Measurements from ENCODE around the gene SLC15A1.

DNA sequence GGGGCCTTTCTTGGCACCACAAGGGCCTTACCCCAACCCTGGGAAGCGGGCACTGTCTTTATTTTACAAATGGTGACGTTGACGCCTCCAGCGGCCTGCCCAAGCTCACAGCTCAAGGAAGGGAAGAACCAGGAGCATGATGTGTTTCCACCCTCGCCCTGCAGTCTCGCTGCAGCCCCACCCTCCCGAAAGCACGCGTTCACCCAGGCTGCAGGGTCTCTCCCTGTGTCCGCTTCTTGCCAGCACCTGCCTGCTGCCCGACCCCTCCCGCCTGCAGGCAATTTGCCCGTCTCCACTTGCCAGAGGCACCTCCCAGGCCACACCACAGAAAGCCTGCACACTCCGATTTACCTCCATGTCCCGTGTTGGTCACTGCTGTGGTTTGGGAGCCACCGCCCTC is 76.6 kb downstream of the SLC15A1 start:
- TF ChIP-seq, protein P1, sequence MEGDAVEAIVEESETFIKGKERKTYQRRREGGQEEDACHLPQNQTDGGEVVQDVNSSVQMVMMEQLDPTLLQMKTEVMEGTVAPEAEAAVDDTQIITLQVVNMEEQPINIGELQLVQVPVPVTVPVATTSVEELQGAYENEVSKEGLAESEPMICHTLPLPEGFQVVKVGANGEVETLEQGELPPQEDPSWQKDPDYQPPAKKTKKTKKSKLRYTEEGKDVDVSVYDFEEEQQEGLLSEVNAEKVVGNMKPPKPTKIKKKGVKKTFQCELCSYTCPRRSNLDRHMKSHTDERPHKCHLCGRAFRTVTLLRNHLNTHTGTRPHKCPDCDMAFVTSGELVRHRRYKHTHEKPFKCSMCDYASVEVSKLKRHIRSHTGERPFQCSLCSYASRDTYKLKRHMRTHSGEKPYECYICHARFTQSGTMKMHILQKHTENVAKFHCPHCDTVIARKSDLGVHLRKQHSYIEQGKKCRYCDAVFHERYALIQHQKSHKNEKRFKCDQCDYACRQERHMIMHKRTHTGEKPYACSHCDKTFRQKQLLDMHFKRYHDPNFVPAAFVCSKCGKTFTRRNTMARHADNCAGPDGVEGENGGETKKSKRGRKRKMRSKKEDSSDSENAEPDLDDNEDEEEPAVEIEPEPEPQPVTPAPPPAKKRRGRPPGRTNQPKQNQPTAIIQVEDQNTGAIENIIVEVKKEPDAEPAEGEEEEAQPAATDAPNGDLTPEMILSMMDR (IDR thresholded peaks at IDR 0.05 in 2 of 3, conservative IDR thresholded peaks at IDR 0.05 in 1 of 3; ENCODE audit: borderline replicate concordance in 1 of 3, insufficient read depth in 1 of 3, low read depth in 2 of 3, low read length in 2 of 3), result no peak
- TF ChIP-seq, protein P2, sequence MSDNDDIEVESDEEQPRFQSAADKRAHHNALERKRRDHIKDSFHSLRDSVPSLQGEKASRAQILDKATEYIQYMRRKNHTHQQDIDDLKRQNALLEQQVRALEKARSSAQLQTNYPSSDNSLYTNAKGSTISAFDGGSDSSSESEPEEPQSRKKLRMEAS (IDR thresholded peaks at IDR 0.05), result no peak
- no peak for TF ChIP-seq EGR1 (IDR thresholded peaks at IDR 0.05; ENCODE audit: low read depth)
- TF ChIP-seq POLR2AphosphoS5 (IDR thresholded peaks at IDR 0.05; ENCODE audit: low read depth, low read length), result no peak
- no peak for TF ChIP-seq JUND (IDR thresholded peaks at IDR 0.05)

Data from HCT116 (cell line).